NCI-H2107 treated with DMSO at 0.1 percent for 48 hours (cell line): ENCODE measurements around the gene LMOD3.

Experiments
- DNase-seq: peaks from one replicate; lab custom pipeline; 2025; ENCODE audit not compliant: unreplicated experiment; lab: John Stamatoyannopoulos, UW

The LMOD3 gene

GRCh38 chr3:69126216-69126615 lies 3.8 kb upstream of the LMOD3 start:
- no peak for DNase-seq

- DNase-seq: no peak
These were observed 445 bp downstream of the LMOD3 start for GRCh38 chr3:69121950-69122349.

GRCh38 chr3:69121513-69121912 lies 882 bp downstream of the LMOD3 start:
- no peak for DNase-seq

- DNase-seq: peak; percentile 66
These were observed 1.4 kb downstream of the LMOD3 start for GRCh38 chr3:69120879-69121464.

- DNase-seq: no peak
These were observed 2.7 kb downstream of the LMOD3 start for GRCh38 chr3:69119681-69120080.

- no peak for DNase-seq
These were observed 3.3 kb downstream of the LMOD3 start for GRCh38 chr3:69119138-69119537.

GRCh38 chr3:69118555-69118954 lies 3.8 kb downstream of the LMOD3 start:
- DNase-seq: no peak

GRCh38 chr3:69116897-69117296 lies 5.5 kb downstream of the LMOD3 start:
- no peak for DNase-seq

GRCh38 chr3:69116162-69116561 lies 6.2 kb downstream of the LMOD3 start:
- no peak for DNase-seq

GRCh38 chr3:69115731-69116130 lies 6.7 kb downstream of the LMOD3 start:
- no peak for DNase-seq

GRCh38 chr3:69113536-69113935 lies 8.9 kb downstream of the LMOD3 start:
- DNase-seq: no peak

GRCh38 chr3:69110941-69111546 lies 11.4 kb downstream of the LMOD3 start:
- no peak for DNase-seq

- no peak for DNase-seq
These were observed 13.6 kb downstream of the LMOD3 start for GRCh38 chr3:69108811-69109210.

GRCh38 chr3:69107841-69108240 lies 14.6 kb downstream of the LMOD3 start:
- DNase-seq: no peak

GRCh38 chr3:69105320-69105719 lies 17.1 kb downstream of the LMOD3 start:
- DNase-seq: no peak

- DNase-seq: no peak
These were observed 17.8 kb downstream of the LMOD3 start for GRCh38 chr3:69104586-69104985.

GRCh38 chr3:69103123-69103522 lies 19.3 kb downstream of the LMOD3 start:
- DNase-seq: no peak

- no peak for DNase-seq
These were observed 20.0 kb downstream of the LMOD3 start for GRCh38 chr3:69102384-69102783.

- DNase-seq: no peak
These were observed 22.8 kb downstream of the LMOD3 start for GRCh38 chr3:69099576-69099975.

- no peak for DNase-seq
These were observed 24.8 kb downstream of the LMOD3 start for GRCh38 chr3:69097407-69098086.

- DNase-seq: no peak
These were observed 26.1 kb downstream of the LMOD3 start for GRCh38 chr3:69096299-69096698.

- no peak for DNase-seq
These were observed 26.8 kb downstream of the LMOD3 start for GRCh38 chr3:69095636-69096035.
